MM.1S (cell line): Measurements from ENCODE around the gene MYMX.

ENCODE experiments used
- EZH2 ChIP-seq: fragments of 300-600 bp; sonication (generic); optimal IDR thresholded peaks from 2 replicates; pipeline ENCODE3; 2017; ENCODE audit warnings: low read depth, mild to moderate bottlenecking, antibody characterized with exemption, low read length, mixed read lengths
- EZH2phosphoT487 ChIP-seq: fragments of 300-600 bp; sonication (generic); IDR thresholded peaks from 2 replicates; pipeline ENCODE4 v1.6.1; 2018; ENCODE audit warnings: antibody characterized with exemption, low read length
- TF ChIP-seq, protein P1 (sequence below): fragments of 300-600 bp; sonication (generic); IDR thresholded peaks from 2 replicates; pipeline ENCODE4 v1.5.1; 2016; ENCODE audit warnings: antibody characterized with exemption, low read length, mixed read lengths

- TF ChIP-seq, protein P1, sequence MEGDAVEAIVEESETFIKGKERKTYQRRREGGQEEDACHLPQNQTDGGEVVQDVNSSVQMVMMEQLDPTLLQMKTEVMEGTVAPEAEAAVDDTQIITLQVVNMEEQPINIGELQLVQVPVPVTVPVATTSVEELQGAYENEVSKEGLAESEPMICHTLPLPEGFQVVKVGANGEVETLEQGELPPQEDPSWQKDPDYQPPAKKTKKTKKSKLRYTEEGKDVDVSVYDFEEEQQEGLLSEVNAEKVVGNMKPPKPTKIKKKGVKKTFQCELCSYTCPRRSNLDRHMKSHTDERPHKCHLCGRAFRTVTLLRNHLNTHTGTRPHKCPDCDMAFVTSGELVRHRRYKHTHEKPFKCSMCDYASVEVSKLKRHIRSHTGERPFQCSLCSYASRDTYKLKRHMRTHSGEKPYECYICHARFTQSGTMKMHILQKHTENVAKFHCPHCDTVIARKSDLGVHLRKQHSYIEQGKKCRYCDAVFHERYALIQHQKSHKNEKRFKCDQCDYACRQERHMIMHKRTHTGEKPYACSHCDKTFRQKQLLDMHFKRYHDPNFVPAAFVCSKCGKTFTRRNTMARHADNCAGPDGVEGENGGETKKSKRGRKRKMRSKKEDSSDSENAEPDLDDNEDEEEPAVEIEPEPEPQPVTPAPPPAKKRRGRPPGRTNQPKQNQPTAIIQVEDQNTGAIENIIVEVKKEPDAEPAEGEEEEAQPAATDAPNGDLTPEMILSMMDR = no peak
- TF ChIP-seq EZH2phosphoT487 (no peak), EZH2 (no peak)
These were observed 30.1 kb downstream of the MYMX start, which contains the start of gene HSP90AB1 for GRCh38 chr6:44246663-44247337.
